Activated T-cell treated with anti-CD3 and anti-CD28 coated beads, Interleukin-2, amount 50 U/mL, for 24 hours (primary cell): ENCODE results near the gene VAT1L.

Experiments
- DNase-seq: peaks from one replicate; pipeline ENCODE4 v3.0.0-alpha.2; 2020
- H3K27ac Mint-ChIP-seq: 2 replicates; pipeline ENCODE4 v1.8.0; 2020; ENCODE audit warnings: mild to moderate bottlenecking, mixed read lengths
- H3K27me3 Mint-ChIP-seq: 2 replicates; pipeline ENCODE4 v1.8.0; 2020; ENCODE audit warnings: mixed read lengths
- H3K36me3 Mint-ChIP-seq: 2 replicates; pipeline ENCODE4 v1.8.0; 2020; ENCODE audit warnings: low read depth, mixed read lengths
- H3K4me1 Mint-ChIP-seq: 2 replicates; pipeline ENCODE4 v1.8.0; 2020; ENCODE audit warnings: low read depth, mixed read lengths
- H3K4me3 Mint-ChIP-seq: 2 replicates; pipeline ENCODE4 v1.8.0; 2020; ENCODE audit warnings: mild to moderate bottlenecking, moderate library complexity, mixed read lengths
- H3K9me3 Mint-ChIP-seq: 2 replicates; pipeline ENCODE4 v1.8.0; 2020; ENCODE audit warnings: mixed read lengths

Gene VAT1L

GRCh38 chr16:77790009-77790372 is 1.6 kb downstream of the VAT1L start:
- no peak for DNase-seq
- H3K27me3 Mint-ChIP-seq, result peaks cover 80% of the 10 kb centered on the region
- H3K27ac Mint-ChIP-seq, result no peak overlapping the region
- H3K4me3 Mint-ChIP-seq, result no peak overlapping the region
- no peaks in the 10 kb centered on the region for H3K9me3 Mint-ChIP-seq
- peaks cover 8% of the 10 kb centered on the region for H3K4me1 Mint-ChIP-seq
- no peaks in the 10 kb centered on the region for H3K36me3 Mint-ChIP-seq

- no peaks in the 10 kb centered on the region for H3K9me3 Mint-ChIP-seq
- H3K4me3 Mint-ChIP-seq, result no peak overlapping the region
- H3K4me1 Mint-ChIP-seq, result peaks cover 8% of the 10 kb centered on the region
- DNase-seq, result no peak
- H3K27ac Mint-ChIP-seq, result no peak overlapping the region
- H3K36me3 Mint-ChIP-seq, result no peaks in the 10 kb centered on the region
- peaks cover 73% of the 10 kb centered on the region for H3K27me3 Mint-ChIP-seq
Measured at GRCh38 chr16:77790912-77791311, 2.5 kb downstream of the VAT1L start.

GRCh38 chr16:77793417-77793816 is 5.1 kb downstream of the VAT1L start:
- H3K4me3 Mint-ChIP-seq, result no peak overlapping the region
- no peaks in the 10 kb centered on the region for H3K9me3 Mint-ChIP-seq
- no peak overlapping the region for H3K27ac Mint-ChIP-seq
- H3K4me1 Mint-ChIP-seq, result peaks cover 3% of the 10 kb centered on the region
- H3K27me3 Mint-ChIP-seq, result peaks cover 64% of the 10 kb centered on the region
- DNase-seq, result no peak
- H3K36me3 Mint-ChIP-seq, result no peaks in the 10 kb centered on the region

- Mint-ChIP-seq H3K27ac (no peak overlapping the region), H3K36me3 (no peaks in the 10 kb centered on the region), H3K27me3 (peaks cover 60% of the 10 kb centered on the region), H3K9me3 (no peaks in the 10 kb centered on the region), H3K4me1 (peaks cover 1% of the 10 kb centered on the region), H3K4me3 (no peak overlapping the region)
- DNase-seq, result no peak
Measured at GRCh38 chr16:77794586-77794985, 6.2 kb downstream of the VAT1L start.

- no peaks in the 10 kb centered on the region for H3K4me1 Mint-ChIP-seq
- H3K9me3 Mint-ChIP-seq, result no peaks in the 10 kb centered on the region
- no peaks in the 10 kb centered on the region for H3K36me3 Mint-ChIP-seq
- H3K4me3 Mint-ChIP-seq, result no peak overlapping the region
- no peak overlapping the region for H3K27ac Mint-ChIP-seq
- H3K27me3 Mint-ChIP-seq, result peaks cover 30% of the 10 kb centered on the region
- no peak for DNase-seq
Measured at GRCh38 chr16:77801817-77802216, 13.5 kb downstream of the VAT1L start.

GRCh38 chr16:77805398-77805797 is 17.0 kb downstream of the VAT1L start:
- Mint-ChIP-seq H3K27ac (no peak overlapping the region), H3K4me3 (no peak overlapping the region)

GRCh38 chr16:77807021-77807420 is 18.7 kb downstream of the VAT1L start:
- H3K27ac Mint-ChIP-seq, result no peak overlapping the region
- no peaks in the 10 kb centered on the region for H3K36me3 Mint-ChIP-seq
- H3K4me3 Mint-ChIP-seq, result no peak overlapping the region
- no peak for DNase-seq
- no peaks in the 10 kb centered on the region for H3K9me3 Mint-ChIP-seq
- H3K27me3 Mint-ChIP-seq, result peaks cover 16% of the 10 kb centered on the region
- no peaks in the 10 kb centered on the region for H3K4me1 Mint-ChIP-seq

More at GRCh38 chr16:77805398-77805797, 17.0 kb downstream of the VAT1L start:
- Mint-ChIP-seq H3K9me3 (no peaks in the 10 kb centered on the region), H3K36me3 (no peaks in the 10 kb centered on the region), H3K4me1 (no peaks in the 10 kb centered on the region), H3K27me3 (peaks cover 17% of the 10 kb centered on the region)
- DNase-seq, result no peak

- Mint-ChIP-seq H3K4me1 (no peaks in the 10 kb centered on the region), H3K9me3 (no peaks in the 10 kb centered on the region), H3K27ac (no peak overlapping the region), H3K27me3 (peaks cover 24% of the 10 kb centered on the region), H3K4me3 (no peak overlapping the region), H3K36me3 (no peaks in the 10 kb centered on the region)
- DNase-seq, result no peak
Measured at GRCh38 chr16:77812856-77813500, 24.6 kb downstream of the VAT1L start.

GRCh38 chr16:77816293-77816692 is 27.9 kb downstream of the VAT1L start:
- Mint-ChIP-seq H3K4me1 (no peaks in the 10 kb centered on the region), H3K9me3 (no peaks in the 10 kb centered on the region), H3K4me3 (no peak overlapping the region), H3K27ac (no peak overlapping the region), H3K36me3 (no peaks in the 10 kb centered on the region), H3K27me3 (peaks cover 29% of the 10 kb centered on the region)
- DNase-seq, result no peak

GRCh38 chr16:77820340-77820739 is 32.0 kb downstream of the VAT1L start:
- Mint-ChIP-seq H3K4me3 (no peak overlapping the region), H3K27me3 (peaks cover 33% of the 10 kb centered on the region), H3K27ac (no peak overlapping the region), H3K4me1 (no peaks in the 10 kb centered on the region), H3K36me3 (no peaks in the 10 kb centered on the region), H3K9me3 (no peaks in the 10 kb centered on the region)
- DNase-seq, result no peak

- H3K9me3 Mint-ChIP-seq, result no peaks in the 10 kb centered on the region
- no peak overlapping the region for H3K27ac Mint-ChIP-seq
- no peaks in the 10 kb centered on the region for H3K4me1 Mint-ChIP-seq
- DNase-seq, result no peak
- H3K27me3 Mint-ChIP-seq, result peaks cover 29% of the 10 kb centered on the region
- H3K4me3 Mint-ChIP-seq, result no peak overlapping the region
- no peaks in the 10 kb centered on the region for H3K36me3 Mint-ChIP-seq
Measured at GRCh38 chr16:77822661-77823060, 34.3 kb downstream of the VAT1L start.

- Mint-ChIP-seq H3K4me3 (no peak overlapping the region), H3K27me3 (peaks cover 29% of the 10 kb centered on the region), H3K4me1 (no peaks in the 10 kb centered on the region), H3K36me3 (no peaks in the 10 kb centered on the region), H3K27ac (no peak overlapping the region), H3K9me3 (no peaks in the 10 kb centered on the region)
- no peak for DNase-seq
Measured at GRCh38 chr16:77823067-77823466, 34.7 kb downstream of the VAT1L start.

GRCh38 chr16:77825196-77825595 is 36.8 kb downstream of the VAT1L start:
- no peak overlapping the region for H3K4me3 Mint-ChIP-seq
- H3K9me3 Mint-ChIP-seq, result no peaks in the 10 kb centered on the region
- H3K4me1 Mint-ChIP-seq, result no peaks in the 10 kb centered on the region
- H3K27me3 Mint-ChIP-seq, result peaks cover 24% of the 10 kb centered on the region
- DNase-seq, result no peak
- no peak overlapping the region for H3K27ac Mint-ChIP-seq
- no peaks in the 10 kb centered on the region for H3K36me3 Mint-ChIP-seq

- DNase-seq, result no peak
- Mint-ChIP-seq H3K36me3 (no peaks in the 10 kb centered on the region), H3K27me3 (peaks cover 20% of the 10 kb centered on the region), H3K27ac (no peak overlapping the region), H3K4me1 (no peaks in the 10 kb centered on the region), H3K9me3 (no peaks in the 10 kb centered on the region), H3K4me3 (no peak overlapping the region)
Measured at GRCh38 chr16:77827032-77827431, 38.7 kb downstream of the VAT1L start.

- Mint-ChIP-seq H3K9me3 (no peaks in the 10 kb centered on the region), H3K4me3 (no peak overlapping the region), H3K36me3 (no peaks in the 10 kb centered on the region), H3K4me1 (no peaks in the 10 kb centered on the region), H3K27ac (no peak overlapping the region), H3K27me3 (peaks cover 6% of the 10 kb centered on the region)
- no peak for DNase-seq
Measured at GRCh38 chr16:77833921-77834634, 45.7 kb downstream of the VAT1L start.
